B cell (primary cell): ENCODE data around the gene KCNIP2. TPM values are rescaled to one million over a fixed set of nuclear protein-coding genes. Genes with fewer than 3 reads are reported as not detected.

Experiments used
- ATAC-seq: fragments of 200-7000 bp; cut with Tn5 transposase; one replicate; pipeline ENCODE4 v1.10.0; 2021; ENCODE audit warnings: low read depth, mild to moderate bottlenecking, moderate number of reproducible peaks, moderate library complexity
- CTCF ChIA-PET: fragments of 350-600 bp; sonication (Branson Sonifier 250); formaldehyde crosslinking; loops from one replicate; lab custom pipeline; 2021; ENCODE audit warnings: antibody characterized with exemption, inconsistent platforms; lab: Charles Lee
- POLR2A ChIA-PET: fragments of 350-600 bp; sonication (Branson Sonifier 250); formaldehyde crosslinking; loops from one replicate; lab custom pipeline; 2021; ENCODE audit warnings: antibody characterized with exemption; lab: Charles Lee
- DNase-seq: peaks from one replicate; pipeline ENCODE4 v3.0.0; 2013
- H2AFZ ChIP-seq: 2 replicates; pipeline ENCODE4 v1.6.1; 2012; ENCODE audit warnings: mild to moderate bottlenecking, low read depth, low read length; ENCODE audit not compliant: insufficient read depth, poor library complexity, severe bottlenecking
- H3K27ac ChIP-seq, 2 donors: 1 replicate in 1 of 2; 2 replicates in 1 of 2; pipeline ENCODE4 v1.5.1; 2012 to 2013; ENCODE audit warnings: low read length in 2 of 2, mild to moderate bottlenecking in 2 of 2, moderate library complexity in 1 of 2
- H3K27me3 ChIP-seq, 4 experiments: fragments of 200-600 bp in 1 of 4; sonication (generic) in 1 of 4; replicated peaks in 1 of 4; 1 replicate in 2 of 4; 2 replicates in 2 of 4; pipeline versions ENCODE4 v1.6.1 to v1.7.0; 2013 to 2016; ENCODE audit warnings: low read length in 3 of 4, mild to moderate bottlenecking in 2 of 4, mixed read lengths in 1 of 4, moderate library complexity in 1 of 4; ENCODE audit not compliant: insufficient read depth in 4 of 4, control insufficient read depth in 3 of 4; ENCODE audit errors: control extremely low read depth in 1 of 4
- H3K36me3 ChIP-seq, 2 experiments: replicated peaks in 1 of 2; 1 replicate in 1 of 2; 2 replicates in 1 of 2; pipeline versions ENCODE4 v1.6.1 to v1.7.1; 2013; ENCODE audit warnings: low read length in 1 of 2; ENCODE audit not compliant: insufficient read depth in 2 of 2, control insufficient read depth in 1 of 2; ENCODE audit errors: control extremely low read depth in 1 of 2, extremely low read depth in 1 of 2
- H3K4me1 ChIP-seq, 2 donors: fragments of 200-600 bp in 1 of 2; sonication (generic) in 1 of 2; 1 replicate in 1 of 2; 2 replicates in 1 of 2; pipeline versions ENCODE4 v1.5.1 to v1.6.1; 2013 to 2017; ENCODE audit warnings: low read length in 2 of 2; ENCODE audit not compliant: control insufficient read depth in 2 of 2, insufficient read depth in 2 of 2
- H3K4me2 ChIP-seq: replicated peaks from 2 replicates; pipeline ENCODE3; 2012; ENCODE audit warnings: mild to moderate bottlenecking, low read depth, low read length; ENCODE audit not compliant: poor library complexity, severe bottlenecking
- H3K4me3 ChIP-seq, 5 experiments: fragments of 200-600 bp in 1 of 5; sonication (generic) in 1 of 5; 1 replicate in 3 of 5; 2 replicates in 2 of 5; pipeline versions ENCODE4 v1.5.1 to v1.7.0; 2011 to 2016; ENCODE audit warnings: low read length in 4 of 5, mild to moderate bottlenecking in 4 of 5, low read depth in 2 of 5, control low read depth in 1 of 5, moderate library complexity in 1 of 5; ENCODE audit not compliant: insufficient read depth in 1 of 5; ENCODE audit errors: control extremely low read depth in 1 of 5, extremely low read depth in 1 of 5
- H3K79me2 ChIP-seq: fragments of 200-600 bp; sonication (generic); one replicate; pipeline ENCODE4 v1.6.0; 2016; ENCODE audit warnings: low read length; ENCODE audit not compliant: control insufficient read depth, insufficient read depth
- H3K9ac ChIP-seq: fragments of 200-600 bp; sonication (generic); 2 replicates; pipeline ENCODE4 v1.6.1; 2017; ENCODE audit warnings: mild to moderate bottlenecking, low read length, moderate library complexity
- H3K9me3 ChIP-seq, 3 donors: one replicate each; pipeline versions ENCODE4 v1.6.1 to v1.7.1; 2013; ENCODE audit warnings: low read length in 2 of 3; ENCODE audit not compliant: control insufficient read depth in 2 of 3, insufficient read depth in 1 of 3; ENCODE audit errors: control extremely low read depth in 1 of 3
- H4K20me1 ChIP-seq: 2 replicates; pipeline ENCODE4 v1.6.0; 2012; ENCODE audit warnings: mild to moderate bottlenecking, low read length; ENCODE audit not compliant: insufficient read depth, control insufficient read depth, poor library complexity, severe bottlenecking
- H3K27ac Mint-ChIP-seq: one replicate; pipeline ENCODE4 v1.8.0; 2021; ENCODE audit warnings: mixed read lengths
- H3K27me3 Mint-ChIP-seq: one replicate; pipeline ENCODE4 v1.8.0; 2021; ENCODE audit warnings: mixed read lengths
- H3K4me1 Mint-ChIP-seq: one replicate; pipeline ENCODE4 v1.8.0; 2021; ENCODE audit warnings: mixed read lengths
- H3K4me3 Mint-ChIP-seq: one replicate; pipeline ENCODE4 v1.8.0; 2021; ENCODE audit warnings: mixed read lengths
- H3K9me3 Mint-ChIP-seq: one replicate; pipeline ENCODE4 v1.8.0; 2022; ENCODE audit warnings: mixed read lengths; ENCODE audit not compliant: insufficient read depth
- CTCF ChIP-seq: fragments of 200-600 bp; IDR thresholded peaks from one replicate; pipeline ENCODE4 v1.8.0; 2022; ENCODE audit warnings: antibody characterized with exemption, mild to moderate bottlenecking
- EZH2 ChIP-seq: IDR thresholded peaks from 2 replicates; pipeline ENCODE4 v1.6.1; 2012; ENCODE audit warnings: borderline replicate concordance, low read depth, mild to moderate bottlenecking, moderate library complexity, low read length; ENCODE audit not compliant: insufficient read depth, poor library complexity, severe bottlenecking
- WGBS: methylation state at CpG from one replicate; pipeline ENCODE4 v1.1.5; 2013; ENCODE audit warnings: missing lambda C conversion rate; ENCODE audit not compliant: insufficient coverage; 5-methylcytosine and 5-hydroxymethylcytosine counted together
- intact Hi-C: fragments of 100-400 bp; cut with micrococcal nuclease; formaldehyde crosslinking; loops from one replicate; pipeline ENCODE4 v1.10.0; 2022
- polyA plus RNA-seq: library from polyadenylated mRNA; depleted of rRNA; stranded (reverse); fragments of >200 nt; gene quantifications from 2 replicates; pipeline ENCODE4 v1.2.3, GENCODE V29; 2012
- total RNA-seq, 2 donors: library from RNA; stranded (reverse); fragments of 120-200 nt in 1 of 2; gene quantifications; 1 replicate in 1 of 2; 2 replicates in 1 of 2; pipeline versions ENCODE4 v1.2.3 to v1.2.4, GENCODE V29; 2013 to 2022

Gene KCNIP2
- total and polyA plus RNA-seq, 2 donors (not counting 1 experiment from before 2014, with no cell fraction given): 3.5 to 34.7 TPM

DNA sequence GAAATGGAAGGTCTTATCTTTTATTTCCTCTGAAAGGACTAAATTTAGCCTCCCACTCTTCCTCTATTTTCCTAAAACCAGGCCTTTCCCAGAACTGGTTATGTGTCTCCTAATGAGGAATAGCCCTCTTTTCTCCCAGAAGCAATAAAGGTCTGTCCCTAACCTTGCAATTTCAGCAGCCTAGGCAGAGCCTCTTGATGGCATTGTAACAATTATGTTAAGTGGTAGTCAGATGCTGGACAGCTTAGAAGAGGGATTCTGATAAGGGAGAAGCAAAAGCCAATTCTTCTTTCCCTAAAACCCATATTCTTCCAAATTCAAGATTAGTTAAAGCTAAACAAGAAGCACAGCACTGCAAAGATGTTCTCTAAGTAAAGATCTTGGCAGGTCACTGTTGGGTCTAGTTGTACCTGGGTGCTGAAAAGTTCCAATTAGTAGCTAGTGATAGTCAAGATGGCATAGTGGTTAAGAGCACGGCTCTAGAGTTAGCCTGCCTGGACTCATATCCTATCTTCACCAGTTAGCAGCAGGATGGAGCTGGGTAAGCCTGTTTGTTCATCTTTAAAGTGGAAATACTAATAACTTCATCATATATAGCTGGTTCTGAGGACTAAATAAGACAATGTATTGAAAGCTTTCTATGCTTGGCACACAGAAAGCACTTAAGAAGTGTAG, 14.3 kb upstream of the KCNIP2 start:
- no peak overlapping the region for H3K4me2 ChIP-seq

More for the DNA sequence above, 14.3 kb upstream of the KCNIP2 start:
- Histone ChIP-seq H3K36me3 (peaks cover 0 to 1% of the 10 kb centered on the region in 2 experiments), H3K4me1 (peaks cover 10 to 14% of the 10 kb centered on the region in 2 donors), H3K9me3 (peaks cover 3 to 10% (median 5%) of the 10 kb centered on the region in 3 donors), H2AFZ (no peak overlapping the region), H4K20me1 (peaks cover 31% of the 10 kb centered on the region), H3K79me2 (peaks cover 40% of the 10 kb centered on the region), H3K9ac (no peak overlapping the region), H3K27ac (peak overlapping the region; percentile 47 to 52), H3K27me3 (no peaks in the 10 kb centered on the region), H3K4me3 (no peak overlapping the region)
- DNase-seq (no peak), ATAC-seq (no peak)
- TF ChIP-seq CTCF (no peak), EZH2 (no peak)
- Mint-ChIP-seq H3K27ac (no peak overlapping the region), H3K27me3 (no peaks in the 10 kb centered on the region), H3K9me3 (peaks cover 3% of the 10 kb centered on the region), H3K4me3 (no peak overlapping the region), H3K4me1 (peaks cover 21% of the 10 kb centered on the region)
- CTCF ChIA-PET: interaction anchor here (1.4 to 4.8 kb wide), 3 partner anchors 11 to 152 kb away, joined by 3 to 48 read pairs (median 10); no protein-coding TSS in a partner anchor
- no CpG with 5 or more reads among the region's 1 CpG for WGBS
- intact Hi-C loops: no loop called here
- POLR2A ChIA-PET: no interaction called here
